ENCODE measurements around the gene PNKD.

DNA sequence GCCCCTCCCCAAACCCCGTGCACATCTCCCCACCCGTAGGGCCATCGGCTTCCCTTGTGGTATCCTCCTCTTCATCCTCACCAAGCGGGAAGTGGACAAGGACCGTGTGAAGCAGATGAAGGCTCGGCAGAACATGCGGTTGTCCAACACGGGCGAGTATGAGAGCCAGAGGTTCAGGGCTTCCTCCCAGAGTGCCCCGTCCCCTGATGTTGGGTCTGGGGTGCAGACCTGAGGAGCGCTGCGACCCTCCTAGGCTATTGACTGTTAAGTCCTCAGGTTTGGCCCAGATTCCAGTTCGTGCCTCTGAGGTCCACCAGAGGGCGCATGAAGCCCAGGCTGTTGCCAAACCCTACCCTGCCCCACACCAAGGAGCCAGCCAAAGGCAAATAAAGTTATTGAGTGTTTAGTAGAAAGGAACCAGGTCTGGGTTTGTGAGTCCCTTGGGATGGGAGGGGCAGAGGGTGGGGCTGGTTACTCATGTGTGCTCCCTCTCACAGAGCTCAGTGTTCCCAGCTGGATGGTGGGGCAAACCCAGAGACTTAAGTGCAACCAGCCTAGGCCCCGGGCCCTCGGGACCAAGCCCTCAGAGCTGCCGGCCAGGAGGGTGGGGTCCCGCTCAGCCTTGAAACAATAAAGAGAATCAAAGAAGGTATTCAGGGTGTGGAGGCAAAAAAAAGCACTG is 2.4 kb downstream of the PNKD start:
- TF ChIP-seq, protein P1, sequence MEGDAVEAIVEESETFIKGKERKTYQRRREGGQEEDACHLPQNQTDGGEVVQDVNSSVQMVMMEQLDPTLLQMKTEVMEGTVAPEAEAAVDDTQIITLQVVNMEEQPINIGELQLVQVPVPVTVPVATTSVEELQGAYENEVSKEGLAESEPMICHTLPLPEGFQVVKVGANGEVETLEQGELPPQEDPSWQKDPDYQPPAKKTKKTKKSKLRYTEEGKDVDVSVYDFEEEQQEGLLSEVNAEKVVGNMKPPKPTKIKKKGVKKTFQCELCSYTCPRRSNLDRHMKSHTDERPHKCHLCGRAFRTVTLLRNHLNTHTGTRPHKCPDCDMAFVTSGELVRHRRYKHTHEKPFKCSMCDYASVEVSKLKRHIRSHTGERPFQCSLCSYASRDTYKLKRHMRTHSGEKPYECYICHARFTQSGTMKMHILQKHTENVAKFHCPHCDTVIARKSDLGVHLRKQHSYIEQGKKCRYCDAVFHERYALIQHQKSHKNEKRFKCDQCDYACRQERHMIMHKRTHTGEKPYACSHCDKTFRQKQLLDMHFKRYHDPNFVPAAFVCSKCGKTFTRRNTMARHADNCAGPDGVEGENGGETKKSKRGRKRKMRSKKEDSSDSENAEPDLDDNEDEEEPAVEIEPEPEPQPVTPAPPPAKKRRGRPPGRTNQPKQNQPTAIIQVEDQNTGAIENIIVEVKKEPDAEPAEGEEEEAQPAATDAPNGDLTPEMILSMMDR (conservative IDR thresholded peaks at IDR 0.05; ENCODE audit: low read depth, low read length) = peak; percentile 92
- no peak for TF ChIP-seq EZH2 (IDR thresholded peaks at IDR 0.05; ENCODE audit: low read length, unreplicated experiment)
